ENCODE data around the gene FICD. TPM values are rescaled to one million over a fixed set of nuclear protein-coding genes. Genes with fewer than 3 reads are reported as not detected.

The FICD gene
- total and polyA plus RNA-seq, 9 of the 15 experiments (the other 6 are each of a cell fraction or from before 2014, with no cell fraction given) = 0.88 to 4.5 (median 1.9) TPM

GRCh38 chr12:108514973-108515814 is at the start of gene FICD (continued):
- TF ChIP-seq RCOR1 (IDR thresholded peaks at IDR 0.05; ENCODE audit: borderline replicate concordance in 1 of 2, low read depth in 2 of 2, low read length in 2 of 2) = peak in 1 of 2 experiments; percentile 8; a peak in 1 of 4 replicates
- TF ChIP-seq POLR2AphosphoS5 (IDR thresholded peaks at IDR 0.05; ENCODE audit: control insufficient read depth, insufficient read depth, low read depth, low read length) = peak; percentile 51; the same call in 1 of the 2 replicates
- TF ChIP-seq RNF2 (IDR thresholded peaks at IDR 0.05) = no peak
- no peak for TF ChIP-seq ZNF589 (CRISPR knock-in tag; IDR thresholded peaks at IDR 0.05; ENCODE audit: low read depth)
- peak; percentile 61 for TF ChIP-seq NFIC (IDR thresholded peaks at IDR 0.05)
- no peak for TF ChIP-seq C11orf30 (IDR thresholded peaks at IDR 0.05; ENCODE audit: low read depth)
- no peak for TF ChIP-seq TEAD1 (CRISPR knock-in tag; IDR thresholded peaks at IDR 0.05)
- TF ChIP-seq FOXP4 (CRISPR knock-in tag; IDR thresholded peaks at IDR 0.05; ENCODE audit: borderline replicate concordance) = peak; percentile 94
- peak; percentile 97 for TF ChIP-seq POLR2G (IDR thresholded peaks at IDR 0.05; ENCODE audit: low read depth, low read length)
- no peak for TF ChIP-seq ZZZ3 (IDR thresholded peaks at IDR 0.05)
- TF ChIP-seq KDM5B (IDR thresholded peaks at IDR 0.05; ENCODE audit: insufficient replicate concordance, low read depth, low read length) = peak; percentile 84
- TF ChIP-seq E2F6 (IDR thresholded peaks at IDR 0.05; ENCODE audit: borderline replicate concordance in 1 of 2, extremely low read depth in 1 of 2, insufficient read depth in 1 of 2, insufficient read length in 1 of 2, low read depth in 1 of 2, low read length in 1 of 2, poor library complexity in 1 of 2, severe bottlenecking in 1 of 2) = peak; percentile 67 to 81
- TF ChIP-seq ZBTB12 (CRISPR knock-in tag; IDR thresholded peaks at IDR 0.05) = peak; percentile 60; the same call in 1 of the 2 replicates
- TF ChIP-seq NRF1 (conservative IDR thresholded peaks at IDR 0.05 in 1 of 2, IDR thresholded peaks at IDR 0.05 in 1 of 2) = peak; percentile 73 to 79
- 0 out of 2 replicates have a peak, but pooled peaks have one; percentile 27 for TF ChIP-seq E2F5 (CRISPR knock-in tag; IDR thresholded peaks at IDR 0.05)
- no peak for TF ChIP-seq KLF1 (tag; IDR thresholded peaks at IDR 0.05)
- TF ChIP-seq SIX5 (IDR thresholded peaks at IDR 0.05; ENCODE audit: borderline replicate concordance in 1 of 2, insufficient read depth in 1 of 2, low read depth in 1 of 2, low read length in 2 of 2) = no peak
- TF ChIP-seq RBM25 (IDR thresholded peaks at IDR 0.05; ENCODE audit: low read depth, low read length, severe bottlenecking) = peak; percentile 94

All from K562 (cell line).